ENCODE data around the gene IKBKE. TPM values are rescaled to one million over a fixed set of nuclear protein-coding genes. Genes with fewer than 3 reads are reported as not detected.

IKBKE gene
- total RNA-seq, 1 donor from 2014 or later, result 2.9 TPM

- no peaks in the 10 kb centered on the region for H3K36me3 ChIP-seq (ENCODE audit: control insufficient read depth, insufficient read depth, low read length)
- DNase-seq (ENCODE audit: low read depth) (no peak), FAIRE-seq (no peak)
- TF ChIP-seq CTCF (IDR thresholded peaks at IDR 0.05; ENCODE audit: insufficient read depth, low read length, severe bottlenecking), result no peak
- no peak overlapping the region for H3K4me3 ChIP-seq (ENCODE audit: low read depth, low read length)
- no peaks in the 10 kb centered on the region for H3K27me3 ChIP-seq (ENCODE audit: control insufficient read depth, insufficient read depth, low read length)
Observed at GRCh38 chr1:206518743-206519142, 48.5 kb downstream of the IKBKE start.

- H3K4me3 ChIP-seq (ENCODE audit: low read depth, low read length), result no peak overlapping the region
- no peaks in the 10 kb centered on the region for H3K36me3 ChIP-seq (ENCODE audit: control insufficient read depth, insufficient read depth, low read length)
- H3K27me3 ChIP-seq (ENCODE audit: control insufficient read depth, insufficient read depth, low read length), result no peaks in the 10 kb centered on the region
- FAIRE-seq (no peak), DNase-seq (ENCODE audit: low read depth) (no peak)
- TF ChIP-seq CTCF (IDR thresholded peaks at IDR 0.05; ENCODE audit: insufficient read depth, low read length, severe bottlenecking), result no peak
Observed at GRCh38 chr1:206521127-206521526, 50.9 kb downstream of the IKBKE start.

DNA sequence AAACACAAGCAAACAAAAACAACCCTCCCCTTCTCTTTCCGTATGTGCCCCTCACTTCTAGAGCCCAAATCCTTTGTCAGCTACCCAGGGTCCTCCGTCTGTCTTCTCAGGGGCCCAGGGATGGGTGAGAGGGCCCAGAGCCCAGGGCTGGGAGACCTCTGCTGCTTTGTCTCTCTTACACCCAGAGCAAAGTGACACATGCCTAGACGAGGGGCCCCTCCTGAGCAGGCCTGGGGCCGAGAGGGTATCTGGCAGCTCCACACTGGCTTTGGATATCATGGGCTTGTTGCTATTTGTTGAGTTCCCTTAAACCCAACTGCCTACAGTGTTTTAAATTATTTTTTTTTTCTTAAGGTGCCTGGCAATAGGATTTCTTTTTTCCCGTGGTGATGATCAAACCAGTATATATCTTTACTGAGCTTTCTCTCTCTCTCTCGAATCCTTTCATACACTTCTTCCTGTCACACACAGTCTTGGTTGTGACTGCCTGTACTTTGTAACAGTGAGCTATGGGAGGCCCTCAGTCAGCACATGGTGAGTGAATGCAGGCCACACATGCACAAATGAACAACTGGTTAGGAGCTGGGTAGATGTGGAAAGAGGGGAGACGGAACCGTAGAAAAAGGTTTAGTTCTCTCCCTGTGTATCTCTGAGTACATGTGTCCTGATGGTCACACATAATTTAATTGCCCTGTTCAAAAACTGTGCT is 51.6 kb downstream of the IKBKE start:
- Histone ChIP-seq H3K36me3 (ENCODE audit: control insufficient read depth, insufficient read depth, low read length) (no peaks in the 10 kb centered on the region), H3K27me3 (ENCODE audit: control insufficient read depth, insufficient read depth, low read length) (no peaks in the 10 kb centered on the region), H3K4me3 (ENCODE audit: low read depth, low read length) (no peak overlapping the region)
- FAIRE-seq, result peak; percentile 7
- no peak for DNase-seq (ENCODE audit: low read depth)
- no peak for TF ChIP-seq CTCF (IDR thresholded peaks at IDR 0.05; ENCODE audit: insufficient read depth, low read length, severe bottlenecking)

- FAIRE-seq, result peak; percentile 66
- Histone ChIP-seq H3K4me3 (ENCODE audit: low read depth, low read length) (no peak overlapping the region), H3K36me3 (ENCODE audit: control insufficient read depth, insufficient read depth, low read length) (no peaks in the 10 kb centered on the region), H3K27me3 (ENCODE audit: control insufficient read depth, insufficient read depth, low read length) (no peaks in the 10 kb centered on the region)
- DNase-seq (ENCODE audit: low read depth), result peak; percentile 92
- peak; percentile 21 for TF ChIP-seq CTCF (IDR thresholded peaks at IDR 0.05; ENCODE audit: insufficient read depth, low read length, severe bottlenecking)
Observed at GRCh38 chr1:206524739-206525364, 54.6 kb downstream of the IKBKE start.

DNA sequence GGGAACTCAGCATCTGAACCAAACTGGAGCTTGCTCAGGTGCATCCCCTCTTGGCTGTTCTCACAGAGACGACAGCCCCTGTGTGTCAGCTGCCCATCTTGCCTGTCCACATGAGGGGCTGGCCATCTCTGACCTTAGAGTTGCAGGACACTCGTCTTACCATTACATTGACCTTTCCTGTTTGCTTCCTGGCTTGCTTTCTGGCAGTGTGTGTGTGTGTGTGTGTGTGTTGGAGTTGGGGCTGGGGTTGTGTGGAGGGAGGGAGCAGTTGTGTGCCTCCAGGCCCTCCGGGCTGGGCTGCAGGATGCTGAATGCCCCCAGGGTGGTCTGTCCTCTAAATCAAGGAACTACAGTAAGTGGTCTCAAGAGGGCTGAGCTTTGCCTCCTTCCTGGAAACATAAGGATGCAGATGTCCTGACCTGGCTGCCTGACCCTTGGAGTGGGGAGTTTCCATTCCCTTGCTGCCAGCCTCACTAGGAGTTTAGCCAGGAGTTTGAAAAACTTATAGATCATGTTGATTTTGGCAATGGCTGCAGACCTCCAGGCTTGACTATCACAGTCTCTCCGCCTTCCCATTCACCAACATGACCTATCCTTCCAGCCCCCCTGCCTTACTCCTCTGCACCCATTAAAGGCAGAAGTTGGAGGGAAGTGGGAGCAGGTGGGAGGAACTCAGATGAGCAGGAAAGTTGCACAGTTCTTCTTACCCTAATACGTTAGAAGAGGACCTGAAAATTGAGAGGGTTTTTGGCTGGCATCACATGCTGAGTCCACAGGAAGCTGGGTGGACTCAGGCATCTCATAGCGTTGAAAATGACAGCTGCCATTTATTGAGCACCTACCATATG is 56.0 kb downstream of the IKBKE start:
- FAIRE-seq (peak; percentile 47), DNase-seq (ENCODE audit: low read depth) (no peak)
- Histone ChIP-seq H3K27me3 (ENCODE audit: control insufficient read depth, insufficient read depth, low read length) (no peaks in the 10 kb centered on the region), H3K4me3 (ENCODE audit: low read depth, low read length) (no peak overlapping the region), H3K36me3 (ENCODE audit: control insufficient read depth, insufficient read depth, low read length) (no peaks in the 10 kb centered on the region)
- TF ChIP-seq CTCF (IDR thresholded peaks at IDR 0.05; ENCODE audit: insufficient read depth, low read length, severe bottlenecking), result no peak

Measured in bronchial epithelial cell (primary cell).